Dedifferentiated amniotic fluid mesenchymal stem cell (primary cell): ENCODE results near the gene FBXO5.
"Not testable (repeated sequence)": the region's sequence is repeated elsewhere in the genome, so short reads cannot be mapped to it uniquely, and the experiment has no call there.

Experiments
- DNase-seq: peaks from one replicate; pipeline ENCODE4 v3.0.0-alpha.2; 2016; ENCODE audit errors: extremely low spot score

FBXO5 gene

DNA sequence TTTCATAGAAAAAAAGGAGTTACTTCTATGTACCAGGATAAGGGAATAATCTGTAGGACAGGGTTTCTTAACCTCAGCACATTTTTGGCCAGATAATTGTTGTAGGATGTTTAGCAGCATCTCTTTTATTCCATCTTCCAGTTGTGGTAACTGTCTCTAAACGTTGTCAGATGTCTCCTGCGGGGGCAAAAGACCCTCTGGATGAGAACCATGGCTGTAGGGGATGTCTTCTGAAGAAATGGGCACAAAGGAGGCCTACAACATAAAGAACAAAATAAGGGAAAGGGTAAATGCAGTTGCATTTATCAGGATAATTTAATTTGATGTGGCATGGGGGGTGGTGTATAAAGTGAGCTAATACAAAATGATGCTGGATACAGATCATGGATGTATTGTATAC, 4.1 kb upstream of the FBXO5 start:
- DNase-seq: no peak

DNA sequence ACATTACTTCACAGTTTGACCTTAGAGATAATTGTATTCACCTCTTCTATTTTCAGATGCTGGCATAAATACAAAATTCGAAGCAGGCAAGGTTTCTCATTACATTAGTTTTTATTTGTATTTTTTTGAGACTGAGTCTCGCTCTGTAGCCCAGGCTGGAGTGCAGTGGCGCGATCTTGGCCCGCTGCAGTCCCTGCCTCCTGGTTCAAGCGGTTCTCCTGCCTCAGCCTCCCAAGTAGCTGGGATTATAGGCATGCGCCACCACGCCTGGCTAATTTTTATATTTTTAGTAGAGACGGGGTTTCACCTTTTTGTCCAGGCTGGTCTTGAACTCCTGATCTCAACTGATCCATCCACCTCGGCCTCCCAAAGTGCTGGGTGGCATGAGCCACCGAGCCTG, 2.5 kb upstream of the FBXO5 start:
- DNase-seq: not testable (repeated sequence)

DNA sequence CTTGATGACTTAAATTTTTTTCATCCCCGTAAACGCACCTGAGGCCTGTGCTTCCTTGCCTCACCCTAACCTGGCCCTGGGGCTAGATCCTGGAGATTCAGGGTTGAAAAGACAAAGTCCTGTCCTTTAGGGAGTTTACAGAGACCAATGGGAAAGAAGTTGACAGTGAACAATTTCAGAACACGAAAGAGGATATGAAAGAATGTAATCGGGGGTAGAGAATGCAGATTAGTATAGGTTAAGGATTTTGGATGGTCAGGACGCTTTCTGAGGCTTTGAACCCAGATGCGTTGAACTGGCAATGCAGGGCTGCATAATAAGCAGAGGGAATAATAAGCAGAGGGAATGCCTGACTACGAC, 1.7 kb upstream of the FBXO5 start:
- DNase-seq: no peak

DNA sequence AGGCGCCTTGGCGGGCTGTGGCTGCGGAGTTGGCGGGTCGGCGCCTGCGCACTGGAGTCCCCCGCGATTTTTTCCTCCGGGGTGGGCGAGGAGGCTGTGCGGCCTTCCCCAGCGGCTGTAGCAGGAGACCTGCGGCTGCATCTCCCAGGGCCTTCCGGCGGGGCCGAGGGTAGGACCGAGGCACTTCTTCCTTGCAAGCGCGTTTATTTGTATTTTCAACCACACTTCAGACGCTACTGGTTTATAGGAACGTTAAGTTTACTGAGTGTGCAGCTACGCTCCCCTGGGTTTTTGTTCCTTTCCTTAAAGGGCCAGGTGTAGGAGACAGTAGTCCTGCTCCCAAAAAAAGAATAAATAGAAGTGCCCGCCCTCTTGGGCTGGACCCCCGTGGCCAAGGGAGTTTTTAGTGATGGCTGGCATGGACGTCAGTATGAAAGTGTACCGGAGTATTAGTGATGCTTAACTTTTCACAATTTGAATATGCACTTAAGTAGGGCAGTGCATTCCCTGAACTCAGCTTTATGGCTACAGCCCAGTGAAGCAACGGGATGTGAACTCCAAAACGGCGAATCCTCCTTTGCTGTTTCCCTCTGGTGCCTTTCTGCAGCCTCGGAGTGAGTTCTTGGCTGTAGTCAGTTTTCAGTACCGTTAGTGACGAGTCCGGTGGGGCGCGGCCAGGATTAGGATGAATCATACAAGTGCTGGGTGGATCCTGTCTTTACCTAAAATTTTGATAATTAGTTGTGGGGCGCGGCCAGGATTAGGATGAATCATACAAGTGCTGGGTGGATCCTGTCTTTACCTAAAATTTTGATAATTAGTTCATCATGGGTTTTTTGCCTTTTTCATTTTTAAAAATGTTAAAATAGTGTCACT, 1.0 kb upstream of the FBXO5 start:
- DNase-seq: peak; percentile 91

DNA sequence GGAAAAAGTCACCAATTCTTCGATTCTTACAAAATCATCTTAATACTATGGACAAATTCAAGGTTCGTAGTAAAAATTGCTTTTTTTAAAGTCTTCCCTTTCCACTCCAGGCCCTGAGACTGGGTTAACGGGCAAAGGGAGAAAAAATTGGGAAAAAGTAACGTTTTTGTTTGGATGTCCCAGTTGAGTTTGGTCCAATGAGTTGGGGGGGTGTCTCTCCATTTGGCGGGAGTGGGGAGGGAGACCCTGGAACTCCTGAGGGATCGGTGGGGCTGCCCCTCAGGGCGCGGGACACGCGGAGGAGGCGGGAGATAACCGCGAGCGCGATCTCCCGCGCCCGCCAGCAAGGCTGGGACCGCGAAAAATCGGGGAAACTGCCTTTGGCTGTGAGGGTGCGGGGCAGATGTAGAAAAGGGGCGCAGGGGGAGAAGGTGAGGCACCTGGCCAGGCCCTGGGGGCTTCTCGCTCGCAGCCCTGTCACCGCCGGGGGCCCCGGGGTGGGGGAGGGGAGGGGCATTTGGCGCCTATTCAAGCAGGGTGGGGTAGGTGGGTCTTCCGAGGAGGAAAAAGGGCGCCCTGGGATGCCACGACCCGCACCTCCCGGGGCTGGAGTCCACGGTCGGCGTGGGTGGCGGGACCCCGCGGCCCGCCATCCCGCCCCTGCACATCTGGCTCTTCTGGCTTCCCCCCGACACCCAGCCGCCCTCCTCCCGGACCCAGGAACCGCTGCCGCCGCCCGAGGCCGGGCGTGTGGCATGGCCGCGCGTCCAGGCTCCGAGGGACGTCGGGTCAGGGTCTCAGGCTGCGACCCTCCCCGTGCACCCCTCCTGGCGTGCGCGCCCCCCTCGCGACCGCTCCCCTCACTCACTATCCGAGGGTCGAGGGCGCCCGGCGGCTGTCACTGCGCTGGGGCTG, 595 bp downstream of the FBXO5 start:
- no peak for DNase-seq

DNA sequence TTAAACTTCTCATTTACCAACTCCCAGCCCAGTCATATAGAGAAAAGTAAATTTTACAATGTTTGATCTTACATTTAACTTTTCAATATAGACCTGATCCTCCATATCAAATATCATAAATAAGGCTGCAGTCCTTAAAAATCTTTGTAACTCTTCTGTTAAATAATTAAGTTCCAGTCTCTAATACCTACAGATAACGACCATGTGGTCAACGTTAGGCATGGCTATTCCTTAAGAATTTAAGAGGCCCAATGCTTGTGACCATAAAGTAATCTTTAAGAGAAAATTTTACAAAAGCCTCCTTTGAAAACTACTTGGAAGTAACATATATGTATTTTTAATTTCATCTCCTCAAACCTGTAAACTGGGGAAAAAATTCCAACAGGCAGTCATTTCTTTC, 1.6 kb downstream of the FBXO5 start:
- no peak for DNase-seq

DNA sequence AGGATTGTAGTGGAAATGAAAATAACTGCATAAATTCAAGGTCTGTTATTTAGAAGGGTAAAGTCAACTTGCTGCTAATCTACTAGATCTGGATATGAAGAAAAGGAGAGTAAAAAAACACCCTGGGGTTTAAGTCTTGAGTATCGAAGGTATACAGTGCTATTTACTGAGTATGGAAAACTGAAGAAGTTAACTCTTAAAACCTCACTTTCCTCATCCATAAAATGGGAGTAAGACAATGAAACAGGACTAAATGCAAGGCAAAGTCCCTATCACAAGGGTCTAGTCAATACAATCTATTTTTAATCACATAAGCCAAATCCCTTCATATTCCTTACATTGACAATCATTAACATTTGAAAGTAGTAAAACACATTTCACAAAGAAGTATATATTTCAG, 2.2 kb downstream of the FBXO5 start:
- DNase-seq: no peak

DNA sequence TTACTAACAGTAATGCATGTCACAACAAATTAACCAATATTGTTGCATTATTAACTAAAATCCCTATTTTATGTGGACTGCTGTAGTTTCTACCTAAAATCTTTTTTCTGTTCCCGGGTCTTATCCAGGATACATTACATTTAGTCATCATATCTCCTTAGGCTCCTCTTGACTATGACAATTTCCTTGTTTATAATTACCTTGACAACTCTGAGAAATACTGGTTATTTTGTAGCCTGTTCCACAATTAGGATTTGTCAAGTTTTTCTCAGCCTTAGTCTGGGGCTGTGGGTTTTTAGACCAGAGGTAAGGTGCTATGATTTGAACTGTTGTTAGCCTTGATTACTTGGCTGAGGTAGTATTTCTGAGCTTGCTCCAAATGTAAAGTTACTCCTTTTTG, 3.7 kb downstream of the FBXO5 start:
- no peak for DNase-seq

DNA sequence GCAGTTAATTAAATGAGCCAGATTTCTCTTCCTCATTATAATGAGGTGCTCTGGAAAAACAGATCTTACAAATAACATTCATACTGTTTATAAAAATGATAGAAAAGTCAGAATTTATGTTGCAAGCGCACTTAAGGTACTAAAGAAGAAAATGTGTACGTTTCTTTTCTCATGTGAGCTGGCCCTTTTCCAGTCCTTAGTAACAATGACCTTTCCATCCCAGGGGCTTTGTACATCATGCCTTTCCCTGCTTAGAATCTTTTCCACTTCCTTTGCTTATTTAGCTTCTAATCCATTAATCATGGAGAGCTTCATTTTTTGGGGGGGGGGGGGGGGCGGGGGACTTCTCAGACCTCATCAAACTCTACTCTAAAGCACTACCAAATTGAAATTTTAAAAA, 4.8 kb downstream of the FBXO5 start:
- DNase-seq: no peak

DNA sequence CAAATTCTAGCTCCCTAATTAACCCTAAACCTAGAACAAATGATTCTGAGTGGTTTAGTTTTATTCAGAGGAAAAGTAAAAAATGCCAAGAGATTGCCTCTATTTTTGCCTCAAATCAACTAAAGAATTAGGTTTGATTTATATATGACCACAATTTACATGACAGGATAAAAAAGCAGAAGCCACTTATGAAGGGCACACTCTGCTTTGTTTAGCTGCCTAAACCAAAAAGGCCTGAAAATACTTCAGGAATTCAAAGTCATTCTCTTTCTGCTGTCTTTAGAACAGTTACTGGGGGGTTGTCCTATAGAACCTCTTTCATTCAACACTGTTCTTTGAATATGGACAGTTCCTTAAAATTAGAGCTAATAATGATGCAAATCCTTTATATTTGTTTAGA, 5.3 kb downstream of the FBXO5 start:
- DNase-seq: no peak

DNA sequence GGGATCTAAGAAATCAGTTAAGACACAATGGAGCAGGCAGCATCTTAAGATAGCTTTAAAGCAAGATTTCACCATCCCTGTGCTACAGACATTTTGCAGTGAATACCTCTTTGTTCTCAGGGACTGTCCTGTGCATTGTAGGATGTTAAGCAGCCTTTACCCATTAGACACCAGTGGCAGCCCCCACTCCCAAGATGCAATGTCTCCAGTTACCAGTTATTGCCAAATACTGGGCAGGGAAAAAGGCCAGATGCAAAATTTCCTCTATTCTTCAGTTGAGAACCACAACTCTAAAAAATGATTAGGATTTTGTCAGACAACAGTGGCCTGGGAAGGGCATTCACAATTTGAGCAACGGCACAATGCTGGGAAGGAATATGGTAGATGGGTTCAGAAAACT, 6.1 kb downstream of the FBXO5 start:
- DNase-seq: no peak

DNA sequence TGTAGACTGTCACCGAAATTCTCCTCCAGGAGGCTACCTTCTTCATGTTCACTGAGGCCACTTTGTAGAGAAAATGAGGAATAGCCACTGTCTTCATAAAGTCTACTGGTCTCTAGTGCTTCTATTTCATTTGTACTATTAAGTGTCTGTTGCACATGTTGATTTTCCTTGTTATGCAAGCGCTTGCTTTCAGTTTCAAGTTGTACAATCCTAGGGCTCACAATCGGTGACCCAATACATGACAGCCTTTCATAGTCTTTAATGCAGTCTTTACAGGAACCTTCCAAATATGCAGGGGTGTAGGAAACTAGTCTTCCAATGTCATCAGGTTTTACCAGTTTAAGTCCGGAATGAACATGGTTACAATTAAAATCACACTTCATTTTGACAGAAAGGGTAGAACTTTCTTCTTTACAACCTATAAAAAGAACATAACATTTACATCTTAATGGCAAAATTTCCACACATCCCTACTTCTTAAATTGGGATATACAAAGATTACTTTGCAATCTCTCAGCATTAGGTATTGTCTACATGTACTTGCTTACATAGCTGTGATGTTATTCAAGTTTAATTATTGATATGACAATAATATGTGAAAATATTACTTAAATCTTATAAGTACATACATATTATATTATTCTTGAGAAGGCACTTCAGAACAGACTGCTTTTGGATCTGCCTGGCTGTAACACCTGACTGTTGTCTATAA, 7.5 kb downstream of the FBXO5 start:
- no peak for DNase-seq

DNA sequence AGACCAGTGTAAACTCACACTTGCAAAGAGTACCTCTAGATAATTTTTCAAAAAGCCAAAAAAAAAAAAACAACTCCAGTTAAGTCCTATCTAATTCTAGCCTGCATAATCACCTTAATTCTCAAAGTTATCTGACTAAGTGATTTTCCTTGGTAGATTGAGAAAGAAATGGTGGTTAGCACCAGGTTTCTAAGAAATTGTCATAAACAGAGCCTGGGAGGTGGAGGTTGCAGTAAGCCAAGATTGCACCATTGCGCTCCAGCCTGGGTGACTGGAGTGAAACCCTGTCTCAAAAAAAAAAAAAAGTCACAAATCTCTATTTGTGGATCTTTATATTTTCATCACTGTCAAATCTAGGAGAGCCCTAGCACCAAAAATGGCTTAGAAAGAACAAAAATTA, 8.9 kb downstream of the FBXO5 start:
- DNase-seq: no peak

DNA sequence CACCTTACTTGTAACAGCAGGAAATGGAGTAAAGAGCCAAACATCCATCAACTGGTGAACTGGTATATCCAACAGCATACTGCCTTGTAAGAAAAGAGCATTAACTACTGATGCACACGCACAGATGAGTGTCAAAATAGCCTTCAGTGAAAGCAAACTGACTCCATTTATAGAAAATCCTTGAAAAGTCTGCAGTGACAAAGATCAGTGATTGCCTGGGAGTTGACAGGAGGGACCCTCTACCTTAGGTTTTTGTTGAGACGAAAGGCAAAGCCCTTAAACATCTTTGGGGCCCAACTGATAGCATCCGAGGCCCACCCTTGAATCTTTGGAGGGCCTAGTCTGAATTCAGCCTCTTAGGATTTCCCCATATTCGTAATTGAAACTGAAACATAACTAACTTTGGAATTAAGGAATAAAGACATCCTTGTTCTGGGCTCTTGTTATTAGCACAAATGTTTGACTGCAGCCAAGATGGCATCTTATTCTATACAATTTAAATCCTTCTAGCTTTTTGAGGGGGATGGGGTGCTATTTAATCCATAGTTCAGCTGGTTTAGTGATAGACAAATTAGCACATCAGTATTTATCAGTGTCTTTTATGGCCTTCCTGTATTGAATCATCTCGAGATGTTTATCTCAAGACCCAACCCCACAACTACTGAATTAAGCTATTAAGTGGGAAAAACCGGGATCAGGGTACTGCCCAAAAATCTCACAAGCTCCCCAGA, 13.0 kb downstream of the FBXO5 start:
- DNase-seq: no peak

DNA sequence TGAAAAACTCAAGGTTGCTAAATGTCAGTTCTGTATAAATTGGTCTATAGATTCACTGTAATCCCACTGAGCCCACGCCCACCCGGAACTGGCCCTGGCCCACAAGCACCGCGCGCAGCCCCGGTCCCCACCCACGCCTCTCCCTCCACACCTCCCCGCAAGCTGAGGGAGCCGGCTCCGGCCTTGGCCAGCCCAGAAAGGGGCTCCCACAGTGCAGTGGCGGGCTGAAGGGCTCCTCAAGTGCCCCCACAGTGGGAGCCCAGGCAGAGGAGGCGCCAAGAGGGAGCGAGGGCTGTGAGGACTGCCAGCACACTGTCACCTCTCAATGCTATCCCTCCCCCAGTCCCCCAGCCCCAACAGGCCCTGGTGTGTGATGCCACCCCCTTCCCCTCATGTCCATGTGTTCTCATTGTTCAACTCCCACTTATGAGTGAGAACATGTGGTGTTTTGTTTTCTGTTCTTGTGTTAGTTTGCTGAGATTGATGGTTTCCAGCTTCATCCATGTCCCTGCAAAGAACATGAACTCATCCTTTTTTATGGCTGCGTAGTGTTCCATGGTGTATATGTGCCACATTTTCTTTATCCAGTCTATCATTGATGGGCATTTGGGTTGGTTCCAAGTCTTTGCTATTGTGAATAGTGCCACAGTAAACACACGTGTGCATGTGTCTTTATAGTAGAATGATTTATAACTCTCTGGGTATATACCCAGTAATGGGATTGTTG, 16.5 kb downstream of the FBXO5 start:
- DNase-seq: not testable (repeated sequence)

DNA sequence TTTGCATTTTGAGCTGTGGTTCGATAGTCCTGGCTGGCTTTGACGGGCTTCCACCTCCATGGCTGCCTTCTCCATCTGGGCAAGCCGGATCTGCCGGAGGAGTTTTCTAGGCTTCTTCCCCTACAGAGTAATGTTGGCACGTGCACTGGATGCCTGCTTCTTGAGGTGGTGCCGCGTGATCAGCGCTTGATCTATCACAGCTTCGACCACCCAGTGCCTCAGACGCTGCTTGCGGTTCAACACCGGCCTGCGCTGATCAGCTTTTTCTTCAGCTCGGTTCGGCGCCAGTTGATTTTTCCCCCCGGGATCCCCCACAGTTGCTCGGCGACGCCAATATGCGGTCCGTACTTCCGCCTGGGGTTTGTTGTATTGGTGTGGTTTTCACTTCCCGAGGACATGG, 23.5 kb downstream of the FBXO5 start:
- no peak for DNase-seq

DNA sequence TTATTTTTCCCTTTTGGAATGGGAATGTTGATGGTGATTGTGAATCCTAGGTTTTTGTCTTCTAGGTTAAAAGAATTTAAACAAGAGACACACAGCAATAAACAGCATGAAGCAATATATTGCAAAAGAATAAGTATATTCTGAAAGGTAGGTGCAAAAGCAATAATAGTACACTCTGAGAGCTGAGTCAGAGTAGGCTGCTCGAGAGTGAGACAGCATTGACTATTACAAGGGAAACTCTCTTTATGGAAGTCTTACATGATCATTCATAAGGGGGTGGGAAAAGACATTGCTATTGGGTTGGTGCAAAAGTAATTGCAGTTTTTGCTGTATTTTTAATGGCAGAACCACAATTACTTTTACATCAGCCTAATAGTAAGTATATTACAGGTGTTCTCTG, 25.0 kb downstream of the FBXO5 start:
- no peak for DNase-seq

DNA sequence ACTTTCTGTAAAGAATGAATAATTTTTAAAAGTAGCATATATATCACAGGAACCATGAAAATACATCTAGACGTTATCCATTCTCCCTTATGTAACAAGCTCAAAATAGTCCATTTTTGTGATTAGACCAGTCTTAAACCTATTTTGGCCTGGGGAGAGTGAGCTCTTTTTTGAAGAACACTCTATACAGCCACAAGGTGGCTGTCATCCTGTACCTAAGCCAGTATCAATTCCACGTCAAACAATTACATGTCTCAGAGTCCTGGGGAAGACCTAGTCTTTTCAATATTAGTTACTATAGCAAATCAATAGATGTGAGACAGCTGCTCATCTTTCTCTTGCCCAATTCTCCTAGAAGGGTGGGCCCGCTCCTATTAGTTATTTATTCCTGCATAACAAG, 28.4 kb downstream of the FBXO5 start:
- DNase-seq: no peak

DNA sequence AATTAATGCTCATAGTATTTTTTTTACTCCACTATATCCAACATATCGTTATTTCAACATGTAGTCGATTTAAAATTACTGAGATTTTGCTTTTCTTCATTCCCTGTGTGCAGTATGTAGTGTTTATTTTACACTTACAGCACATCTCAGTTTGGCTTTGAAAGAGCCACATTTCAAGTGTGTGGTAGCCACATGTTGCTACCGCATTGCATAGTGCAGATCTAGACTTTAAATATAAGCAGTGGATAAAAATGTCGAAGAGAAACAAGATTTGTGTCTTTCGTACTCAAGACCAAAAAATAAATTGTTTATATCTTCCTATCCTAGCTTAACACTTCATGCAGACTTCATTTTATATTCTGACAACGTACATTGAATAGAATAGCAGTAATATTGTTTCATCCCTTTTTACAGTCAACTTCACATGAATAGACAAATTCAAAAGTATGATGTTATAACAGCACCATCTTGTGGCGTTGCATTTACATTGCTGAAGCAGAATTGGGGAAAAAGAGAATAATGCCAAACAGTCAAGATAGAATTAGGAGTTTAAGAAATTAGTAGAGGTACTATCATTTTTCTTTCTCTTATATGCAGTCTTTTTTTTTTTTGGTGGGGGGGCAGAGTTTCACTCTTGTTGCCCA, 29.9 kb downstream of the FBXO5 start:
- DNase-seq: peak; percentile 56

DNA sequence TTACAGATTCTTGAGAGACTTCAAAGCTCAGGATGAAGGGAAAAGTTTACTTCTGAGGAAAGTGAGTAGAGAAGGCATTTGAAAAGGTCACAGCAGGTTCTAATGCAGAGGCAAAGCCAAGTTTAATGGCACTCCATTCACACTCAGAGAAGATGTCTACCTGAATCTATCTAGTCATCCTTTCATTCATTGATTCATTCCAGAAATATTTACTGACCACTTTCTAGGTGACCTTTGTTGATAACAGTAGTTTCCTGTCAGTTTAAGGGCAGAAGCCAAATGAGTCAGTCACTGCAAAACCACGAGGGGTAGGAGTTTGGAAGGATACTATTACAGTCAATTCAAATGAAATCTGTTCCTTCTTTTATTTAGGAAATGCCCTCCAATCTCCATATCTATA, 30.8 kb downstream of the FBXO5 start:
- DNase-seq: no peak

DNA sequence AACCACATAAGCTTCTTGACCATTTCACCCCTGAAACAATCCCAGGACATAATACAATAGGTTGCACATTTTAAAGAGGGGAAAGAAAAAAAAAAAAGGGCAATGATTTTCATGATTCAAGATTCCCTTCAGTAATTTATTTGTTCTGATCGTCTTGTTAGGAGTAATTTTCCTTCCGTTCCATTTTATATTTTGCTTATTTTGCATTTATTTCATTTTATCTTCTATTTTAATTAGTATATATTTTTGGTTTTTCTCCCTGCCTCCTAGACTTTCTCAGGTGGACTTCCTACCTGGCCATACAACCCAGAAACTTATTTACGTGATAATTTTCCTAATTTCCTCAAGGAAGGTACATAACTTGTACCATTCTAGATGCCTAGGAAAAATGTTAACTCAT, 32.6 kb downstream of the FBXO5 start:
- DNase-seq: no peak
